Hepatocyte (in vitro differentiated cells): ENCODE data around the gene COL19A1.

Experiments
- CTCF ChIP-seq: fragments of 200-600 bp; sonication (generic); IDR thresholded peaks from 2 replicates; pipeline ENCODE4 v1.5.1; 2016; ENCODE audit warnings: antibody characterized with exemption, mild to moderate bottlenecking; ENCODE audit not compliant: poor library complexity
- EZH2 ChIP-seq: fragments of 200-600 bp; sonication (generic); IDR thresholded peaks from 2 replicates; pipeline ENCODE4 v1.6.1; 2016; ENCODE audit warnings: antibody characterized with exemption, mild to moderate bottlenecking, borderline replicate concordance
- EZH2phosphoT487 ChIP-seq: fragments of 200-600 bp; sonication (generic); IDR thresholded peaks from one replicate; pipeline ENCODE4 v1.6.1; 2018; ENCODE audit warnings: antibody characterized with exemption, mild to moderate bottlenecking, low read depth, moderate library complexity; ENCODE audit not compliant: unreplicated experiment, severe bottlenecking

- no peak for TF ChIP-seq EZH2
- TF ChIP-seq CTCF, result no peak
- no peak for TF ChIP-seq EZH2phosphoT487
Observed at GRCh38 chr6:69881322-69882151, 15.2 kb downstream of the COL19A1 start.
